OCI-LY1 (cell line): ENCODE data around the gene CNTNAP5.

Experiments
- H2AFZ ChIP-seq: fragments of 200-600 bp; sonication (generic), shearing (Covaris generic); 2 replicates; pipeline ENCODE4 v1.6.0; 2014; ENCODE audit warnings: antibody characterized with exemption, mild to moderate bottlenecking, low read length
- H3F3A ChIP-seq: fragments of 200-600 bp; sonication (generic), shearing (Covaris generic); 2 replicates; pipeline ENCODE4 v1.6.0; 2014; ENCODE audit warnings: mild to moderate bottlenecking, antibody characterized with exemption, low read length, moderate library complexity; ENCODE audit not compliant: insufficient read depth
- H3K27ac ChIP-seq: fragments of 200-600 bp; sonication (generic); 2 replicates; pipeline ENCODE4 v1.5.1; 2014; ENCODE audit warnings: low read length, mixed run types, mild to moderate bottlenecking, low read depth; ENCODE audit not compliant: poor library complexity, severe bottlenecking
- H3K27me3 ChIP-seq: fragments of 200-600 bp; sonication (generic); 2 replicates; pipeline ENCODE4 v1.6.0; 2014; ENCODE audit warnings: antibody characterized with exemption, mild to moderate bottlenecking, low read length, moderate library complexity; ENCODE audit not compliant: insufficient read depth
- H3K36me3 ChIP-seq: fragments of 200-600 bp; sonication (generic); 2 replicates; pipeline ENCODE4 v1.6.1; 2014; ENCODE audit warnings: mild to moderate bottlenecking, antibody characterized with exemption, low read length, moderate library complexity, mixed read lengths; ENCODE audit not compliant: insufficient read depth
- H3K4me1 ChIP-seq: fragments of 200-600 bp; sonication (generic); 2 replicates; pipeline ENCODE4 v1.5.1; 2014; ENCODE audit warnings: mild to moderate bottlenecking, low read length, moderate library complexity; ENCODE audit not compliant: insufficient read depth, severe bottlenecking
- H3K4me2 ChIP-seq: fragments of 200-600 bp; sonication (generic), shearing (Covaris generic); 2 replicates; pipeline ENCODE4 v1.6.1; 2014; ENCODE audit warnings: low read length
- H3K4me3 ChIP-seq: fragments of 200-600 bp; sonication (generic); 2 replicates; pipeline ENCODE4 v1.5.1; 2014; ENCODE audit warnings: low read length, low read depth, mild to moderate bottlenecking, mixed read lengths; ENCODE audit not compliant: poor library complexity, severe bottlenecking
- H3K79me2 ChIP-seq: fragments of 200-600 bp; shearing (Covaris generic); 2 replicates; pipeline ENCODE4 v1.6.1; 2016; ENCODE audit warnings: mixed run types, low read length, mixed read lengths; ENCODE audit not compliant: insufficient read depth
- H3K9ac ChIP-seq: fragments of 200-600 bp; sonication (generic), shearing (Covaris generic); 2 replicates; pipeline ENCODE4 v1.6.1; 2014; ENCODE audit warnings: mild to moderate bottlenecking, low read length, mixed read lengths
- H3K9me2 ChIP-seq: fragments of 200-600 bp; sonication (generic), shearing (Covaris generic); 2 replicates; pipeline ENCODE4 v1.6.1; 2014; ENCODE audit warnings: low read depth, mild to moderate bottlenecking, low read length, mixed read lengths
- H3K9me3 ChIP-seq: fragments of 200-600 bp; shearing (Covaris generic); 2 replicates; pipeline ENCODE4 v1.6.1; 2014; ENCODE audit warnings: low read length, mixed read lengths
- H4K20me1 ChIP-seq: fragments of 200-600 bp; sonication (generic), shearing (Covaris generic); 2 replicates; pipeline ENCODE4 v1.6.0; 2016; ENCODE audit warnings: mild to moderate bottlenecking, low read length; ENCODE audit not compliant: insufficient read depth
- CTCF ChIP-seq: fragments of 200-600 bp; sonication (generic), shearing (Covaris generic); IDR thresholded peaks from 2 replicates; pipeline ENCODE4 v1.5.1; 2017; ENCODE audit warnings: mild to moderate bottlenecking, antibody characterized with exemption, low read length, moderate library complexity, mixed read lengths
- EZH2 ChIP-seq: fragments of 200-600 bp; sonication (generic), shearing (Covaris generic); IDR thresholded peaks from 2 replicates; pipeline ENCODE4 v1.8.0; 2017; ENCODE audit warnings: borderline replicate concordance, mixed run types, mild to moderate bottlenecking, antibody characterized with exemption, low read length, moderate library complexity, mixed read lengths

The CNTNAP5 gene

GRCh38 chr2:124319577-124319976 is 294.5 kb downstream of the CNTNAP5 start:
- H3K9me2 ChIP-seq = no peaks in the 10 kb centered on the region
- no peak overlapping the region for H3K27ac ChIP-seq
- H3K4me3 ChIP-seq = no peak overlapping the region
- H4K20me1 ChIP-seq = no peaks in the 10 kb centered on the region
- no peaks in the 10 kb centered on the region for H3F3A ChIP-seq
- H3K79me2 ChIP-seq = no peaks in the 10 kb centered on the region
- TF ChIP-seq CTCF (no peak), EZH2 (no peak)
- no peak overlapping the region for H3K4me2 ChIP-seq
- no peaks in the 10 kb centered on the region for H3K4me1 ChIP-seq
- no peaks in the 10 kb centered on the region for H3K9me3 ChIP-seq
- H3K36me3 ChIP-seq = no peaks in the 10 kb centered on the region
- H3K9ac ChIP-seq = no peak overlapping the region
- no peak overlapping the region for H2AFZ ChIP-seq
- H3K27me3 ChIP-seq = no peaks in the 10 kb centered on the region

- Histone ChIP-seq H3K79me2 (no peaks in the 10 kb centered on the region), H3K9ac (no peak overlapping the region), H3K27me3 (no peaks in the 10 kb centered on the region), H3K4me1 (no peaks in the 10 kb centered on the region), H4K20me1 (no peaks in the 10 kb centered on the region), H3K9me2 (no peaks in the 10 kb centered on the region), H3K4me2 (no peak overlapping the region), H3F3A (no peaks in the 10 kb centered on the region), H3K27ac (no peak overlapping the region), H2AFZ (no peak overlapping the region), H3K4me3 (no peak overlapping the region), H3K9me3 (no peaks in the 10 kb centered on the region), H3K36me3 (no peaks in the 10 kb centered on the region)
- TF ChIP-seq EZH2 (no peak), CTCF (no peak)
Measured at GRCh38 chr2:124320051-124320688, 295.1 kb downstream of the CNTNAP5 start.

- H2AFZ ChIP-seq = no peak overlapping the region
- no peak overlapping the region for H3K4me3 ChIP-seq
- H3K9me3 ChIP-seq = no peaks in the 10 kb centered on the region
- H3K4me1 ChIP-seq = no peaks in the 10 kb centered on the region
- H3K79me2 ChIP-seq = no peaks in the 10 kb centered on the region
- TF ChIP-seq CTCF (no peak), EZH2 (no peak)
- no peaks in the 10 kb centered on the region for H4K20me1 ChIP-seq
- H3K27ac ChIP-seq = no peak overlapping the region
- H3K9ac ChIP-seq = no peak overlapping the region
- no peaks in the 10 kb centered on the region for H3K36me3 ChIP-seq
- no peaks in the 10 kb centered on the region for H3K27me3 ChIP-seq
- H3K9me2 ChIP-seq = no peaks in the 10 kb centered on the region
- no peaks in the 10 kb centered on the region for H3F3A ChIP-seq
- no peak overlapping the region for H3K4me2 ChIP-seq
Measured at GRCh38 chr2:124323321-124323720, 298.2 kb downstream of the CNTNAP5 start.
